ENCODE results near the gene FLNB.
"Not testable (repeated sequence)": the region's sequence is repeated elsewhere in the genome, so short reads cannot be mapped to it uniquely, and the experiment has no call there.

The FLNB gene

DNA sequence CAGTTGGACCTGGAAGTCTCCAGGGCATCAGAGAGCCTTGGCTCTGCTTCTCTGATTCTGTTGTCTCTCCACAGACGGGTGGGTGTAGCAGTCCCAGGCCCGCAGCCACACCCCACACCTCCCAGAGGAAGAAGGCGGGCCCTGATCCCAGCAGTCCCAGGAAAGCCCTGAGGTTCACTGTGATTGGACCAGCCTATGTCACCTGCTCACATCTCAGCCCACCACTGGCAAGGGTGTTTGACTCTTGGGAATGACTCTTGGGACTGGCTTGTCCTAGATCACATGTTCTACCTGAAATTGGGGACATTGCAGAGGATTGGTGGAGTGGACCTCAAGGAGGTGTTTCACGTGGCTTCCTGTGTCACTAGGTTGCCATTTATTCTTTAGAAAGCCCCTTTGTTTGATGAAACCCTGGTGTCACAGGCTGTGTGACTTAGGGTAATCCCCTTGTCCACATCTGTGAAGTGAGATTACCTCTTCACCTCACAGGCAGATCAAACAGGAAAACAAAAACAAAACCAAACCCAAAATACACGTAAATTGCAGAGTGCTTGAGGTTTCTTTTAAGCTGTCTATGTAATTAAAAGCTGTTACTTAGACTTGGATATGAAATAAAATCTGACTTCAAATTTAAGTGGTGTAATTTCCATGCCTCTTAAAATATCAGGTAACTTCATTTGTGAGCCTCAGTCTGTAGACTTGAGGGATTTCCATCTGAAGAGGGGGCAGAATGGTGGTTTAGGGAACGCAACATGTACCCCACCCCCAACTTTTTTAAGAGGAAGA, 26.7 kb downstream of the FLNB start:
- DNase-seq: no peak

DNA sequence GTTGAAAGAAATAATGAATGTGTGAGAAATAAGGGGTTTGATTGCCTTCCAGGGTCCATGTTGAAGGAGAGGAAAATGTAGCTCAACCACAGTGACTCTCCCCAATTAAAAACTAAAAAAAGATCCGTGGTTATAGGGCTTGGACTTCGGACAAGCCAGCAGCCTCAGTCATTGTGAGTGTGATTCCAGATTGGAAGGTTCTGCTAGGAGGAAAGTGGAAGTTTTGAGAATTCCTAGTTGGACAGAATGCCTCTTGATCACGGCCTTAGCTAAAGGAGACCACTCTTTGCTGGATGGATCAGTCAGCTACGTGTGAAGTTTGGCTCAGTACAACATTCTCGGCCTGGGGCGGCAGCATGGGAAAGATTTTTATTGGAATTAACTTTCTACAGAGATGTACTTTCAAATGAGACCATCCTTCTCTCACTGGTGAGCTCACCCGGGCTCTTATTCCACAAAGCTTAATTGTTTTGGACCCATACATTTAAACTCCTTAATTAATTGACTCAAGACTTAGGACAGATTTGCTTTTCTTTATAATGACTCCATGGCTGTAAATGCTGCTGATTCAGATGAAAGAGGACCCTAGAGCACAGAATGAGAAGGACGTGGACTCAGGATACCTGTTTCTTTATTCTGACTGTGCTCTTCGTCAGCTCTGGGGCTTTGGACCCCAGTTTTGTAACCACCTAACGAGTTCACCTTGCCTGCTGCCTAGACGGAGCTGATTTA, 27.5 kb downstream of the FLNB start:
- no peak for DNase-seq

DNA sequence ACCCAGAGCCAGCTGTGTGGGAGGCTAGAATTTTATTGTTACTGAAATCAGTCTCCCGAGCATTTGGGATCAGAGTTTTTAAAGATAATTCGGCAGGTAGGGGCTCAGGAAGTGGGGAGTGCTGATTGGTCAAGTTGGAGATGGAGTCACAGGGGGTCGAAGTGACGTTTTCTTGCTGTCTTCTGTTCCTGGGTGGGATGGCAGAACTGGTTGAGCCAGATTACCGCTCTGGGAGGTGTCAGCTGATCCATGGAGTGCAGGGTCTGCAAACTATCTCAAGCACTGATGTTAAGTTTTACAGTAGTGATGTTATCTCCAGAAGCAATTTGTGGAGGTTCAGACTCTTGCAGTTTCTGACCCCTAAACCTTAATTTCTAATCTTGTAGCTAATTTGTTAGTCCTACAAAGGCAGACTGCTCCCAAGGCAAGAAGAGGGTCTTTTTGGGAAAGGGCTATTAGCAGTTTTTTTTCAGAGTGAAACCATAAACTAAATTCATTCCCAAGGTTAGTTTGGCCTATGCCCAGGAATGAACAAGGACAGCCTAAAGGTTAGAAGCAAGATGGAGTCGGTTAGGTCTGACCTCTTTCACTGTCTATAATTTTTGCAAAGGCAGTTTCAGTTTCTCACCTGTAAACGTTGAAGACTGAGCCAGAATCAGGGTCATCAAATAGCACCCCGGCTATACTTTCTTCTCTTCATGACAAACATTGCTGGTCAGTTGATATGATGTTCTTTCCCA, 28.2 kb downstream of the FLNB start:
- no peak for DNase-seq

DNA sequence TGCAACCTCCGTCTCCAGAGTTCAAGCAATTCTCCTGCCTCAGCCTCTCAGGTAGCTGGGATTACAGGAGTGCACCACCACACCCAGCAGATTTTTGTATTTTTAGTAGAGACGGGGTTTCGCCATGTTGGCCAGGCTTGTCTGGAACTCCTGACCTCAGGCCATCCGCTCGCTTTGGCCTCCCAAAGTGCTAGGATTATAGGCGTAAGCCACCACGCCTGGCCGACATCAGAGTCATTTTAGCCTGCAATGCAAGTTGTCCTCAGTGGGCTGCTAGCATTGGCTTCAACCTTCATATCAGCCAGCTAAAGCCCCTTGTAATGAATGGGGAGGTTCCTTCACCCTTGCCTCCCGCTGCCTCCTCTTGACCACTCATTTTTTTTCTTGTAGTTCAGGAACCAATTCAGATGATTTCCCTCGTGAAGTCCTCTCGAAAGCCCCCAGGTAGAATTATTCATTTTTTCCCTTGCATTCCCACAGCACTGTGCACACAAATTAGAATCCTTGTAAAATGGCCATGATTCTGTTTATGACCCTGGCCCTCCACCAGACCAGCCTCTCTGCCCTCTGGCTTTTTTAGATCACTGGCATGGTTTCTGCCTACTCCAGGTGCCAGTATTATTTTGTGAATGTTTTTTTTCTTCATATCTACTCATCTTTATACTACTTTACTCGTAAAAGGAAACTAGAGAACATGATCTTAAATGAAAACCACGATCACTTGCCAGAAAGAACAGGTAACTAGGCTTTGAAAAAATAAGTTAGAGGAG, 29.1 kb downstream of the FLNB start:
- DNase-seq: no peak

DNA sequence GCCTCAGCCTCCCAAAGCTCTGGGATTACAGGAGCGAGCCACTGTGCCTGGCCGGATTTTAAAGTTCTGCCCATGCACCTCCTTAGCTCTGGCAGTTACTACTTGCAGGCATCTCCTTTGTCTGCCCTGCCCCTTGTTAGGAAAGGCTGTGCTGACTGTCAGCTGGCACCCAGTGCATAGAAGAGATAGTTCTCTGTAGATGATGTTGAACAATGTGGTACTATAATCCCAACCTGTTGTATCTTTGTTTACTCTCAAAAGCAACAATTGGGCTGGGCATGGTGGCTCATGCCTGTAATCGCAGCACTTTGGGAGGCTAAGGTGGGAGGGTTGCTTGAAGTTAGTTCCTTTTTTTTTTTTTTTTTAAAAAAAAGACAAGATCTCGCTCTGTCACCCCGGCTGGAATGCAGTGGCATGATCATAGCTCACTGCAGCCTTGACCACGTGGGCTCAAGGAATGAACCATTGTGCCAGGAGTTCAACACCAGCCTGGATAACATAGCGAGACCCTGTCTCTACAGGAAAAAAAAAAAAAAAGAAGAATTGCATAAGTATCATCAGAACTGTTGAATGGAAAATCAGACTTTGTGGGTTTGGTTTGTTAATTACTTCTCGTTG, 30.6 kb downstream of the FLNB start:
- no peak for DNase-seq

DNA sequence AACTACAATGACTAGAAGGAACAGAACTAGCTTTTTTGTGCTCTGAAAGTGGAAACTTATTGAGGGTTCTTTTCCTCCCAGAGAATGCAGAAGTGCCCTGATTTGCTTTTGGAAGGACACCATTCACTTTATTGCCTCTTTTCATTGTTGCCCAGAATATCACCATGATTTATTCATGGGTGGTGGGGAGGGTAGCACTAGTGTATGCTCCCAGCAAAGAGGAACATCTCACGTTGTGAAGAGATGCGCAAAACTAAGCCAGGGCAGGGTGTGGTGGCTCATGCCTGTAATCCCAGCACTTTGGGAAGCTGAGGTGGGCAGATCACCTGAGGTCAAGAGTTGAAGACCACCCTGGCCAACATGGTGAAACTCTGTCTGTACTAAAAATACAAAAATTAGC, 31.4 kb downstream of the FLNB start:
- DNase-seq: no peak

DNA sequence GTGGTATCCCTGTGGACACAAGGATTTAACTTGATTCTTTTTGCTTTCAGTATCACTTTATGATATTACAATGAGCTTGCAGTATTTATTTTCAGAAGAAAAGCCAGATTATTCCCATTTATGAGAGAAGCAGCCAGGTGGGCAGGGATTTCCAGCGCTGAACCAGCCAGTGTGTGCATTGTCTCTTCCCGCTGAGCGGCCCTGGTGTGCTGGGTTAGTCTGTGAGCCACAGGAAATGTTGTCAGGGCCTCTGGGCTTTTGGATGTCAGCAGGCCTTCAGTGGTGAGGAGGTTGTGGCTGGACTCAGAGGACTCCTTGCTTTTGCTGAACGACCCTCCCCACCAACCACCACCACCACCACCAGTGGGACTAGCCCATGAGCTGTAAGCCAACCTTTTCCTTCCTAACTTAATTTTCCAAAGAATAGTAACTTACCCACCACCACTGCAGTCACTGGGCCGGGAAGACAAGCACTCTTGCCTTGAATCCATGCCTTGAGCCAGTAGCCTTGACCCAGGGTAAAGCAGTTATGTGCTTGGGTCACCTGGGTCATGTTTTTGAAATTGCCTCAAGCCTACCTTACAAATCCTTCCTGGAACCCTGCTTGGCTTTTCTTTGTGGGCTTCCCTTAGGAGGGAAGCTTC, 33.1 kb downstream of the FLNB start:
- DNase-seq: no peak

DNA sequence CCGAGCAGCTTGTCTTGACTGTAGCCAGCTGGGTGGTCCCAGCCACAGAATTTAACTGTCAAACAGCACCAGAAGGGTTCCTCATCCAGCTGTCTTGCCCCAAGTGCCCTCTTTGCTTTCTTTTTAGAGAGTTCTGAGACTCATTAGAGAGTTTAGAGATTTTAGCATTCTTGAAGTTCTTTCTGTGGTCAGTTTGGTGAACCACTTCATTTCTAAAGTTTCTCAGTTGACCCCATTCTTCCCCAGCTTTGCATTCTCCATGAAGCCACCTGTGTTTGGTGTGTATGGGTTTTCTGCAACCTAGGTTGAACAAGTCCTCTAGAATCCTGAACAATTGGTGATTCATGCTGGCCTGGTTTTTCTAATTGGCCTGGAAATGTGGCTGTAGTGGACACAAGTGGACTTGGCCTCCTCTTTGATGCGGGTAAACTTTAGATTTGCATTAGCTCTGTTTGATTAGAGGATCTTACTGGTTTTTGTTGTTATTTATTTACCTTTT, 33.7 kb downstream of the FLNB start:
- peak; percentile 76 for DNase-seq

DNA sequence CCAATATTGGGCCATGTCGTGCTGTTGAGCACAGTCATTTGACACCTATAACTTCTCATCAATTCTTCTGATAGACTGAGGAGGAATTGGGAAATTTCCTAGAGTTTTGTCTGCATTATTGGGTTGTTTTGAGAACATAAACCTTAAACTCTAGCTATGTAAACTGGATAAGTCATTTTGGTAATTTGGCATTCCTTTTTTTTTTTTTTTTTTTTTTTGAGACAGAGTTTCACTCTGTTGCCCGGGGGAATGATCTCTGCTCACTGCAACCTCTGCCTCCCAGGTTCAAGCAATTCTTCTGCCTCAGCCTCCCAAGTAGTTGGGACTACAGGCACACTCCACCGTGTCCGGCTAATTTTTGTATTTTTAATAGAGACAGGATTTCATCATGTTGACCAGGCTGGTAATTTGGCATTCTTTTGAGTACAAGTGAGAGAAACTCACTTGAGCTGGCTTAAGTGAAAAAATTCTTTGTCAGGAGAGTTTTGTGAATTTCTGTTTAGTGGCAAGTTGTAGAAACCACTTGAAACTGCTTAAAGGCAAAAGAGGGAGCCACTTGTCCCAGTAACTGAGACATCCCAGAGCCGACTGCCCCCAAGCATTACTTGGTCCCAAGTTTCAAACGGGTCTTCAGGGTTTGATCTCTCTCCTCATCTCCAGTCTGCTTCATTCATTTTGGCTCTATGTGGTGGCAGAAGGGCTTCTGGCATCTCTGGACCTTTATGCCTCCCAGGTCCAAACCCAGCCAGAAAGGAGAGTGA, 34.9 kb downstream of the FLNB start:
- no peak for DNase-seq

DNA sequence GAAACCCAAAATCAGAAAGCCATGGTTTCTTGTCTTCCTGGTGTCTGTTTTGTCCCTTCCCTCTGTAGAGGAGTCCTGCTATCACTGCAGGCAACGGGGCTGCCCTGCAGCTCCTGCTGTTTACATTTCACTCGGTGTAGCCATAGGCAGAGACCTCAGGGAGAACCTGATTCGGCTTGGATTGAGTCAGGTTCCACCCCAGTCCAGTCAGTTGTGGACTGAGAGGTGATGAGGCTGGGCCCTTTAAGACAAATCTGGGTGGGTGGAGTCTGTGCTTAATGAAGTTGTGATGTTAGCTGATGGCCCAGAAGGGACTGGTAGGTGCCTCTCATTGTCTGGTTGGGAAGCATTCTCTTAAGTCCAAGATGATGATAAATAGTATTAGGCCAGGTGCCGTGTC, 35.7 kb downstream of the FLNB start:
- DNase-seq: no peak

DNA sequence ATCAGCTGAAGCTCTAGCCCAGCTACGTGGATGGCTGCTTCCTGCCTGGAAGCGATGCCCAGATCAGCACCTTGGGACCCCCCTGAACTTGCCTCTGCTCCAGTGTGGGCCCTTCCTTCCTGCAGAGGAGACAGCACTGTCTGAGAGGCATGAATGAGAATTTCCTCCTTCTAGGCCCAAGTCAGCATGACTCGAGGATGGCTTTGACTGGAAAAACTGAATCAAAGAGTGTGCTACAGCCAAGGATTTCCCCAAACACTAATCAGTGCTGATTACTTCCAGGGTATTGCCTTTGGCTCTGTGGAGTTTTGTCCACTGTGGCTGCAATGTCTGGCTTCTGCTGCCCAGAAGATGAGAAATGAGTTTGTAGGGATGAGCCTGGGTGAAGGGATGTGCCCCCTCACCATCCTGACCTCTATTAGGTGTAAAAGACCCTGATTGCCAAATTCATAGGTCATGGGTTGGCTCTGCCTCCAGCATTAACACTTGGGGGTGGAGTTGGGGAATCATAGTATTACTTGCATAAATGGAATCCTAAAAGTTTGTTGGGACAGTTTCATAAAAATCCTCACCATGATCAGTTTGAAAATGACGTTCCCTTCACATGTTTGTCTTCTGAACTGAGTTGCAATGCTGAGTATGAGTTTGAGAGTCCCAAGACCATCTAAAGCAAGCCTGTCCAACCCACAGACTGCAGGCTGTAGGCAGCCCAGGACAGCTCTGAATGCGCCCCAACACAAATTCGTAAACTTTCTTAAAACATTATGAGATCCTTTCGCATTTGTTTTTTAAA, 36.7 kb downstream of the FLNB start:
- no peak for DNase-seq

DNA sequence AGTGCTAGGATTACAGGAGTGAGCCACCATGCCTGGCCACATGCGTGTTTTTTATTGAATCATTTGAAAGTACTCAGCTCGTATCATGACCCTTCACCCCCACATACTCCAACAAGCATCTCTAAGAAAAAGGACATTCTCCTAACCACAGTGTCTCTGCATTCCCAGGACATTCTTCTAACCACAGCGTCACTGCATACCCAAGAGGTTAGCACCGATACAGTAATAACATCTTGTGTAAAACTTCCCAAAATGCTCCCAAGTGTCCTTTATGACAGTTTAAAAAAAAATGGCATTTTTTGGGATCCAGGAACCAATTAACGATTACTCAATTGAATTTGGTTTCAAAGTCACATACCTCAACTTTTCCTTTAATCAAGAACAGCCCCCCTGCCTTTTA, 39.6 kb downstream of the FLNB start:
- peak; percentile 48 for DNase-seq

DNA sequence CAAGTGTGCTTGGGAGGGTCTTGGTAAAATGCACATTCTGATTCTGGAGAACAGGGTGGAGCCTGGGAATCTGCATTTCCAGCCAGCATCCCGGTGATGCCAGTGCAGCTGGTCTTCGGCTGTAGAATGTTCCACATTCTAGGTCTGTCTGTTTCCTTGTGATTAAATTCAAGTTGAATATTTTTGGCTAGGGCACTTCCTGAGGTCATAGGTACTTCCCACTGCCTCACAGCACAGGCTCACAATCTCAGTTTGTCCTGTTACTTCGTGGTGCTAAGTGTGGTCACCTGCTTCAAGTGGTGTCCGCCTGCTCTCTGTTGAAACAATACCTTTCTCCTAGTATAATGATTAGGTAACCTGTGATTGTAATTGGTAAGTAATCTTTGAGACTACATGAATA, 40.1 kb downstream of the FLNB start:
- DNase-seq: no peak

DNA sequence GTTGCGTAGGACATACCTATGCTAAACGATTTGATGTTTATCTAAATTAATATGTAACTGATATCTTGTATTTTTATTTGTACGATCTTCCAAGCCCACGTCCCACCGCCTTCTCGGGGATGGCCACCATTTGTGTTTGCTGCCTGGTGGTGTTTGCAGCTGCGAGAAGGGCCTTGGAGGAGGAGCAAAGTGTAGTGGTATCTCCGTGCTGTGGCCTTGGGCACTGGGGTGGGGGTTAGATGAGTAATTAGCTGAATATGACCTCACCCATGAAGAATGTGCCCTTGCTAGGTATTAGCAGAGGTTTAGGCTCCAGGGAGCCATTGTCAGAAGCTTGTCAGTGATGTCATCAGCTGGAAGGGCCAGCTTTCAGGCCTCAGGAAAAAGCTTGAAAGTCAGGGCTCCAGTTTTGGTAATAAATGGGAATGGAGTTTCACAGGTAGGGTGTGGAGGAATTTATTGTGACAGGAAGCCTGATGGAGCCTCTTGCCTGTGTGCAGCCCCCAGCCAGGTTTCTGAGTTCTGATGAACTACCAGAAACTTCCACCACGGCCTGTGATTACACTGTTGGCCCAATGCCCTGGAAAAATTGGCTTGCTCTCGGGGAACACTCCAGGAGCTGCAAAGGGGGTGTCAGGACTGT, 41.0 kb downstream of the FLNB start:
- peak; percentile 86 for DNase-seq

DNA sequence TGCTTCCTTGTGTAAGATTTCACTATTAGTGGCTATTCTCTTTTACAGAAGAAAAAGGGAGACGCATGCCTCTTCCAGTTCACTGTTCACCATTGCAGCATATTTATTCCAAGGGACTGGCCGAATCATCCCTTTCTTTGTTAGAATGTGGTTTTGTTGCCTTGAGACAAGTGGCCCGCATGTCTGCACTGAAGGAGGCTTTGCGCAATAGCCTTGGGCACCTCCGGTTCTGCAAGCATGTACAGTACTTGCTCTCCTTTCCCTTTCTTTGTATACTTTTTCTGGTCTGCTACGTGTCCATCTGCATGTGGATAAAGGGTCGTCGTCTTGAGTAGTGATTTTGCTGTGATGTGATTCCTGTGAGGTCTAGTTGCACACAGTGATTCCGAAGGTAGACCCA, 43.0 kb downstream of the FLNB start:
- DNase-seq: no peak

DNA sequence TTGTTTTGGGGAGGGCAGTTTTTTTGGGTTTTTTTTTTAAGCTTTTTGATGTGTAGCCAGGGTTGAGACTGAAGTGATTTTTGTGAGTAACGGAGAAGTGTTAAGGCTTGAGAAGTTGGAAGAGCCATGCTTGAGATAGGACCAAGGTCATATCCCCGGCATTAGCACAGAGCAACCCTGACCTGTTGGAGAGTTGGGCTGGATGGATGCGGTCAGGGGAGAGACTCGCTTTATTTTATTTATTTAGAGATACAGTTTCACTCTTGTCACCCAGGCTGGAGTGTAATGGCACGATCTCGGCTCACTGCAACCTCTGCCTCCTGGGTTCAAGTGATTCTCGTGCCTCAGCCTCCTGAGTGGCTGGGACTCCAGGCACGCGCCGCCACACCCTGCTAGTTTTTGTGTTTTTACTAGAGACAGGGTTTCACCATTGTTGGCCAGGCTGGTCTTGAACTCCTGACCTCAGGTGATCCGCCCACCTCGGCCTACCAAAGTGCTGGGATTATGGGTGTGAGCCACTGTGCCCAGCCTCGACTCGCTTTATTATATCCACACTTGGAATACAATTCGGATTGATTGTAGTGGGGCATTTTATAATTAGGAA, 43.5 kb downstream of the FLNB start:
- DNase-seq: not testable (repeated sequence)

DNA sequence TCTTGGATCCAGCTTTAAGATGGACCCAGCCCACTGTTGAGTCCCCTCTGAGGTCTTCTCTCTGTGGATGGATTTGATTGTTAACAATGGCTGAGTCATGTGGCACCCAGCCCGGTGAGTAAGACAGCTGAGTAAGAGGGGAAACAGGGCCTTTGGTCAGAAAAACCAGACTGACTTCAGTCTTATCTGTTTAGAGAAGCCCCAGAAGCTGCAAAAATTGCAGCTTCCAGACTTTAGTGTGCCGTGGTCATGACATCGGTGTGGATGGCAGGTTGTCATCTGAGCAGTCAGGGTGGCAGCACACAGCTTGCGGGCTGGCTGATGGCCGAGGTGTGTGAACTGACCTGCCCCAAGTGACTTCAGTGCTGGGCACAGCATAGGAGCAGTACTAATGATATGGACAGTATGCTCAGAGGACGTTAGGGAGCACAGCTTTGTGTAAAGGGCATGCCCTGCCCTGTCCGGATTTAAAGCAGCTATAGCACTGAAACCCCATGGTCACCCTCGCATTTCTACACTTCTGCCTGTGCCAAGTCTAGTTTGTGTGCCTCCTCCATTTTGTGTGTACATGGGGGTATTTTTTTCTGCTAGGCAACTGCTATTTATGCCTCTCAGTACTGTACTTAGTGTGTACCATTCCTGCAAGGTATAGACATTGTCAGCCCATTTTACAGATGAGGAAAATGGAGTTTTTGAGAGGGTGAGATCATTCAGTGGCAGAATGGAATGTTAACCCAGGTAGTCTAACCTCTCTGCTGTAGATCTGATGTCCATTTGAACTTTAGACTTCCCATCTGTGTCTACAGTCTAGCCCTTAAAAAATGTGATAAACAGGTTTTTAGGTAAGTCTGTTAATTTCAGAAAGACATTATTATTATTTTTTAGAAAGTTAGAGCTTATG, 44.4 kb downstream of the FLNB start:
- peak; percentile 44 for DNase-seq

DNA sequence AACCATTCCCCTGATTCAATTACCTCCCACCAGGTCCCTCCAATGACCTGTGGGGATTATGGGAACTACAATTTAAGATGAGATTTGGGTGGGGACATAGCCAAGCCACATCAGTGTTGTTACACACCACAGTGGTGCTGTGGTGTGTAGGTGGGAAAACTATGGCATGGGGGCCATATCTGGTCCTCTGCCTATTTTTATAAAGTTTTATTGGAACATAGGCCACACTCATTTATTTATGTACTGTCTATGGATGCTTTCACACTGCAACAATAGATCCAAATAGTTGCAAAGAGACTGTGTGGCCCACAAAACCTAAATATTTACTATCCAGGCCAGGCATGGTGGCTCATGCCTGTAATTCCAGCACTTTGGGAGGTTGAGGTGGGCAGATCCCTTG, 46.4 kb downstream of the FLNB start:
- no peak for DNase-seq
